HG03521 (cell line): Measurements from ENCODE around the gene TRIM10.
"Not testable (repeated sequence)": the region's sequence is repeated elsewhere in the genome, so short reads cannot be mapped to it uniquely, and the experiment has no call there.

Source experiments
- ATAC-seq: cut with Tn5 transposase; IDR thresholded peaks from one replicate; pipeline ENCODE4 v1.9.1; 2021; ENCODE audit warnings: mild to moderate bottlenecking, moderate library complexity; ENCODE audit not compliant: unreplicated experiment

Gene TRIM10

GRCh38 chr6:30154709-30155519 is 6.1 kb downstream of the TRIM10 start:
- ATAC-seq = no peak

GRCh38 chr6:30154061-30154460 is 7.0 kb downstream of the TRIM10 start:
- no peak for ATAC-seq

GRCh38 chr6:30152910-30153610 is 8.0 kb downstream of the TRIM10 start:
- ATAC-seq = no peak

DNA sequence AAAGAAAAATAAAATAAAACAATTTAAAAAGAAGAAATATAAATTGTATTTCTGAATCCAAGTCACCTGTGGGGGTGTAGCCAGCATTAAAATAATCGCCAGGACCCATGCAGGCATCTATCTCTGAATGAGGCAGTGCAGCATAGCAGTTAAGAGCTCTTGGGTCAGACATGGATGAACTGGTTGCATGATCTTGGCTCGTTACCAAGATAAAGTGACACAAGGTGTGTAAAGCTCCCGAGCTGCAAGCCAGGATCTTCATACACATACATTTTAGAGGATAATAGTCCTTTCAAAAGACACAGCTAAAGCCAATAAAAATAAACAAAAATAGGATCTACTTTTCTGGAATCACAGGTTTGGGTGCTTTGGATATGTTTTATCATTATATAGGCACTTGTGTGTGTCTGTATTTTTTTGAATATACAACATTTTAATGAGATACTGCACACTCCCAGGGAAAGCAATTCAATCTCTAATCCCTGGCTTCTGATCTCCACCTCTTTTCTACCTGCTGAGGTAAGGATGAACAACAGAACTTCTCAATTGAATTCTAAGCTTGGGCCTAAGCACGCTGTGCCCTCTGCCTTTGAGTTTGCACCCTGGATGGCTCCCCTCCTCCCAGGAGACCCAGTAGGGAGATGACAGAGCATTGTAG is 8.9 kb downstream of the TRIM10 start:
- ATAC-seq = no peak

DNA sequence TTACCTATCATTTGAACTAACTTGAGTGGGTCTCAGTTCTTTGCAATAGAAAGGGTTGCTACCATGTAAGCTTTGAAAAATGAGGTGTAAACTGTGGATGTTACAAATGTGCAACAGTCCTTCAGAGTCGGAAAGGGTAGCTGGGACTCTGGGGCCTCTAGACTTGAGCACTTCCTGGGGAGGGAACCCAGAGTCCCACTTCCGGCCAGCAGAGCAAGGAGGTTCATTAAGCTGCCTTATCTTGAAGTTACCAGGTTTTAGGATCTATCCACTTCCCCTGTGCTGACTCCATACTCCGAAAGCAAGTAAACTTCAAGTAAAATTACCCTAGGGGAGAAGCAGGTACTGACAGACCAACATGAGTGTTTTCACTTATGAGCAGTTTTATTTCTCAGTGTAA is 9.4 kb downstream of the TRIM10 start:
- ATAC-seq = no peak

GRCh38 chr6:30150671-30151395 is 10.2 kb downstream of the TRIM10 start:
- no peak for ATAC-seq

DNA sequence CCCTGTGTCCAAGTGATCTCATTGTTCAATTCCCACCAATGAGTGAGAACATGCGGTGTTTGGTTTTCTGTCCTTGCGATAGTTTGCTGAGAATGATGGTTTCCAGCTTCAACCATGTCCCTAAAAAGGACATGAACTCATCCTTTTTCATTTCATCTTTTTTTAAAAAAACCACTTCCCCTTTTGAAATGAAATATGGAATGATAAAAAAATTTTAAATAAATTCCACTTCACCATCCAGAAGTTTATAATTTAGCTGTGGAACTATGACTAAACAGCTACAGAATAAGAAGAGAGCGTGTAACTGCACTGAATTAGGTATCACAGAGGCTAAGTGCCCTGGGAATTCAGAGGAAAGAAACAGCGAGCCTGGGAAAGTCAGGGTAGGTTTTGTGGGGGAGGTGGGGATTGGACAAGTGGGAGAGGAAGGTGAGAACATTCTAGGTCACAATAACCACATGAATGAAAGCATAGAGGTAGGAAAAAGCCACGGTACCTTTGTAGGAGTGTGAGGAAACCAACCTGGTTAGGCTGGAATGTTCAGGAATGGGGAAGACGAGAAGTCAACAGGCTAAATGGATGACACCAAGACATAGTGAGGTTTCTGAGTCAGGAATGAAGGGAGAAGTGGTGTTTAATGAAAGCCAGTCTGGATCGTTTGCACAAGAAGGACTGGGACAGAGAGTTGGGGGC is 11.0 kb downstream of the TRIM10 start:
- ATAC-seq = no peak

DNA sequence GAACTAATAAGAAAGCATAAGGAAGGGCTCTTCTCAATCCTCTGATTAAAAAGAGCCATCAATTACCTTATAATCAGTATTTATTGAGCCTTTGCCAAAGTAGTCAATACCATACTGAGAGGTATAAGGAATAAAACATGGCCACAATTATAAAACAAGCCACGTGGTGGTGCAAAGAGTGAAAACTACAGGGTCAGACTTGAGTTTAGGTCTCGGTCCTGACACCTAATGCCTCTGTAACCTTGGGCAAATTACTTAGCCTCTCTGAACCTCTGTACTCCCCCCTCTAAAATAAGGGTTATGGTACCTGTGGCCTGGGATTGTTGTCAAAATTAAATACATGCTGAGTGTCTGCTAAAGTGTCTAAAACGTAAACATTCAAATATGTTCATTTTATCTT is 11.8 kb downstream of the TRIM10 start:
- ATAC-seq = no peak

- ATAC-seq = no peak
Measured at GRCh38 chr6:30147096-30147495, 13.9 kb downstream of the TRIM10 start.

DNA sequence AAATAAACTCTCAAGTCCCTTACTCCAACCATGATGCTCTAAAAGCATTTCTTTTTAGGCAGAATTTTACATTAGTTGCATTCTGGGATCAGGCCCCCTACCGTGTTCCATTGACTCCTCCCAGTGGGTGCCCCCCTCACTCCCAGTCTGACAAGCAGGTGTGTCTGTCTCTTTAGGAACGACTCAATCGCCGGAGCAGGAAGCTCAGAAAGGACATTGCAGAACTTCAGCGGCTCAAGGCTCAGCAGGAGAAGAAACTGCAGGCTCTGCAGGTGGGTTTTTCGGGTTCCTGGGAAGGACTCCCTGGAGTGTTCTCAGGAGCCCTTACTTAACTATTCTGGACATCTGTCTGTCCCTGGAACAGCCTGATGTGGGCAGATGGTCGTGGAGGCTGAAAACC is 15.2 kb downstream of the TRIM10 start:
- no peak for ATAC-seq

DNA sequence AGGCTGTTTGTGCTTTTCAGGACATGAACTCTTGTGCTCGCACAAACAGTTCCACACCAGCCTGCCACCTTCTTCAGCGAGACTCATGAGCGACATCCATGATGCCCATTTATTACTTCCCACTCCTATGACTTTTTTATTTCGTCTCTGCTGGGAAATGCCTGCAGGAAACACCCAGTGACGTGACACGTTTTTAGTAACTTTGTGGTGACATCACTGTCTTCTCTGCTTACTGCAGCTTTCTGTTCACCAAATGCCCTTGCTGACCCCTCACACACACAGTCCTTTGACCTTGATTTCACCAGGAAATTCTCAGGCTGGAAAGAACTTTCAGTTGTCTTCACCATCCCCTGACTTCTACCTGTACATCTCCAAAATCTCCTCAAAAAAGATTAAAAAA is 16.2 kb downstream of the TRIM10 start:
- no peak for ATAC-seq

- no peak for ATAC-seq
Measured at GRCh38 chr6:30143780-30144179, 17.2 kb downstream of the TRIM10 start.

DNA sequence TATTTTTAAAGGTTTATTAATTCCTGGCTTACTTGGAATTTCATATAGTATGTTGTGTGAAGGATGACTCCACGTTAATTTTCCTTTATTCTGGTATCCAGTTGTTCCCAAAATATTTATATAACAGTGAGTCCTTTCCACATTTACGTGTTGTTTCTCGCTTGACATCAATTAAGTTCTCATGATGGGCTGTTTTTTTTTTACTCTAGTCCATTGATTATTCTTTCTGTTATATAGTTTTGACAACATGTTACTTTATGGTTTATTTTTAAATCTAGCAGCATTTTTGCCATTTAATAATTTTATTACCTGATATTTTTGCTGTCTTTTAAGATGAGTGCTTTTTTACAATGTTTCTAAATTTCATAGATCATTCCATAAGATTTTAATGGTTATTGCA is 18.3 kb downstream of the TRIM10 start:
- no peak for ATAC-seq

- ATAC-seq = not testable (repeated sequence)
Measured at GRCh38 chr6:30140240-30140639, 20.8 kb downstream of the TRIM10 start.

GRCh38 chr6:30136570-30137286 is 24.3 kb downstream of the TRIM10 start:
- no peak for ATAC-seq

DNA sequence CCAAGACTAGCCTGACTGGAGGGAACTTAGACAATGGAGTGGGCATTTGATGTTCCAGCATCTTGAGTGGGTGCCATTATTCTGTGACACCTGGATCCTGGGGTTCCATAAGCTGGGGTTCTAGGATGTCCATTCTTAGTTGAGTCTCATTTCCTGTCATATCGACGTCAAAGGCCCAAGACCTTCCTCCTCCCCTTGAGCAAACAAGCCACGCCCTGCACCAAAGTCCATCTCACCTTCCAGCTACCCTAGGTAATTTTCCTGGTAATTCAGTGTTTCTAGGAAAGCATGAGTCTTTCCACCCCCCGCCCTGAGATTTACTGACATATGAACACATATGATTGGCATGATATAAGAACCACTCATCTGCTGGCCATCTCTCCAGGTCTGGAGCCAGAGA is 25.3 kb downstream of the TRIM10 start, which contains the start of gene TRIM40:
Gene TRIM40 (plus strand): TSS at position 384 of the 400 bp plus-strand sequence. CDS start 897 bp downstream, outside the sequence.
- no peak for ATAC-seq

DNA sequence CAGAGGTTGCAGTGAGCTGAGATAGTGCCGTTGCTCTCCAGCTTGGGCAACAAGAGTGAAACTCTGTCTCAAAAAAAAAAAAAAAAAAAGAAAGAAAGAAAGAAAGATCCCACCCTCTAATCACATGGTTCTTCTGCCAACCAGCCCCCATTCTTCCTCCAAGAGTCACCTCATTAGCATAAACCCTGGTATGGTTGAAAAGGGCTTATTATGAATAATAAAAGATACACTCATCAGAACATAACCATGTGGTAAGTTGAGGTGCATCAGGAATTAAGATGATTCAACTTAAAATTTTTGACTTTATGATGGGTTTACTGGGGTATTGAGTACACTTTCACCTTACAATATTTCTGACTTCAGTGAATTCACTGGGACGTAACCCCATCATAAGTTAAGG is 25.9 kb downstream of the TRIM10 start:
- no peak for ATAC-seq

DNA sequence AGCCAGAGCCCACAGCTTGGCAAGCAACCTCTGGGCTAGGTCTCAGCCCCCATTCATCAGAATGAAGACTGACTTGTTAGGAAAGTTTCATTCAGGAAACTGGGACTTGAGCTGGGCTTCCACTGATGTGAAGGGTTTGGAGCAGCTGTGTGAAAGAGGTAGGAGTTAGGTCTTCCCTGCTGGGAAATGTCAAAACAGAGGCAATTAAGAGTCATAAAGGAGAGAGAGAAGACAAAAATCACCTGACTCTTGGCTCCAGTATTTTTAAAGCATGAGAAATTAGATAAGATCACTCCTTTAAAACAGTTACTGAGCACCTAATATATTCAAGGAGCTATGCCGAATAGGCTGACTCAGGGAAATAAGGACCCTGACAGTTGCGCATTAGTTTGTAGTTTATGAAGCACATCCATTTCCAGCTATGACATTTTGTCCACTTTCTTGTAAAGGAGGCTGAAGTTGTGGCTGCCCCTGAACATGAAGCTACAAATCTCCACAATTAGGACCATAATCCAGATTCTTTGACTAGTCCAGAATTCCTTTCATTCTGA is 29.0 kb downstream of the TRIM10 start:
- no peak for ATAC-seq
